Bronchial epithelial cell (primary cell): ENCODE results near the gene CYP4X1. TPM values are rescaled to one million over a fixed set of nuclear protein-coding genes. Genes with fewer than 3 reads are reported as not detected.
A peak's percentile ranks its signal among the peaks of the same experiment; 100 is the strongest.
"Not testable (repeated sequence)": the region's sequence is repeated elsewhere in the genome, so short reads cannot be mapped to it uniquely, and the experiment has no call there.

Source experiments
- DNase-seq: peaks from one replicate; pipeline ENCODE4 v3.0.0-alpha.2; 2010; ENCODE audit warnings: low read depth
- FAIRE-seq: peaks from 2 replicates; lab custom pipeline; 2011; peaks lifted over from hg19 to GRCh38; lab: Jason Lieb, UNC
- H3K27me3 ChIP-seq: 2 replicates; pipeline ENCODE4 v1.5.1; 2011; ENCODE audit warnings: low read length; ENCODE audit not compliant: control insufficient read depth, insufficient read depth
- H3K36me3 ChIP-seq: 2 replicates; pipeline ENCODE4 v1.5.1; 2011; ENCODE audit warnings: low read length; ENCODE audit not compliant: control insufficient read depth, insufficient read depth
- H3K4me3 ChIP-seq: 2 replicates; pipeline ENCODE4 v1.5.1; 2011; ENCODE audit warnings: mild to moderate bottlenecking, low read depth, low read length, control low read depth
- CTCF ChIP-seq: IDR thresholded peaks from 2 replicates; pipeline ENCODE4 v1.5.1; 2011; ENCODE audit warnings: mild to moderate bottlenecking, moderate library complexity, low read length, control low read depth, inconsistent platforms; ENCODE audit not compliant: insufficient read depth, severe bottlenecking
- total RNA-seq: library from RNA; depleted of rRNA; stranded (reverse); fragments of >200 nt; gene quantifications from 2 replicates; pipeline ENCODE4 v1.2.1, GENCODE V29; 2014

CYP4X1 gene
- under 0.01 and 0.13 TPM in 2 replicates for total RNA-seq

GRCh38 chr1:47023268-47024140 lies at the start of gene CYP4X1:
TSS of gene CYP4X1 (plus strand) at chr1:47023669. CDS start at chr1:47023818, 149 bp downstream.
- H3K36me3 ChIP-seq, result no peaks in the 10 kb centered on the region
- H3K27me3 ChIP-seq, result peaks cover 2% of the 10 kb centered on the region
- FAIRE-seq (no peak), DNase-seq (no peak)
- peak within 1 kb of the TSS; percentile 39 for H3K4me3 ChIP-seq
- no peak for TF ChIP-seq CTCF

GRCh38 chr1:46983166-46983829 lies 40.2 kb upstream of the CYP4X1 start:
- no peak overlapping the region for H3K4me3 ChIP-seq
- no peak for TF ChIP-seq CTCF
- no peaks in the 10 kb centered on the region for H3K36me3 ChIP-seq
- peaks cover 2% of the 10 kb centered on the region for H3K27me3 ChIP-seq
- DNase-seq (no peak), FAIRE-seq (no peak)

GRCh38 chr1:46983830-46984586 lies 39.5 kb upstream of the CYP4X1 start:
- no peaks in the 10 kb centered on the region for H3K36me3 ChIP-seq
- no peak for TF ChIP-seq CTCF
- DNase-seq (no peak), FAIRE-seq (no peak)
- peaks cover 2% of the 10 kb centered on the region for H3K27me3 ChIP-seq
- H3K4me3 ChIP-seq, result no peak overlapping the region

GRCh38 chr1:46990541-46990940 lies 32.9 kb upstream of the CYP4X1 start:
- FAIRE-seq, DNase-seq, H3K36me3 ChIP-seq, H3K4me3 ChIP-seq, H3K27me3 ChIP-seq: not testable (repeated sequence)

GRCh38 chr1:46991083-46991923 lies 32.2 kb upstream of the CYP4X1 start:
- FAIRE-seq (no peak), DNase-seq (peak; percentile 38)
- peak; percentile 47 for TF ChIP-seq CTCF
- Histone ChIP-seq H3K27me3 (no peaks in the 10 kb centered on the region), H3K4me3 (no peak overlapping the region), H3K36me3 (no peaks in the 10 kb centered on the region)
